NCI-H2081 (cell line): ENCODE measurements around the gene DNASE1L3.
"Not testable (repeated sequence)": the region's sequence is repeated elsewhere in the genome, so short reads cannot be mapped to it uniquely, and the experiment has no call there.

Source experiments
- DNase-seq, 2 experiments: peaks; one replicate each; lab custom pipeline; 2025; lab: John Stamatoyannopoulos, UW

The DNASE1L3 gene, protein sequence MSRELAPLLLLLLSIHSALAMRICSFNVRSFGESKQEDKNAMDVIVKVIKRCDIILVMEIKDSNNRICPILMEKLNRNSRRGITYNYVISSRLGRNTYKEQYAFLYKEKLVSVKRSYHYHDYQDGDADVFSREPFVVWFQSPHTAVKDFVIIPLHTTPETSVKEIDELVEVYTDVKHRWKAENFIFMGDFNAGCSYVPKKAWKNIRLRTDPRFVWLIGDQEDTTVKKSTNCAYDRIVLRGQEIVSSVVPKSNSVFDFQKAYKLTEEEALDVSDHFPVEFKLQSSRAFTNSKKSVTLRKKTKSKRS

DNA sequence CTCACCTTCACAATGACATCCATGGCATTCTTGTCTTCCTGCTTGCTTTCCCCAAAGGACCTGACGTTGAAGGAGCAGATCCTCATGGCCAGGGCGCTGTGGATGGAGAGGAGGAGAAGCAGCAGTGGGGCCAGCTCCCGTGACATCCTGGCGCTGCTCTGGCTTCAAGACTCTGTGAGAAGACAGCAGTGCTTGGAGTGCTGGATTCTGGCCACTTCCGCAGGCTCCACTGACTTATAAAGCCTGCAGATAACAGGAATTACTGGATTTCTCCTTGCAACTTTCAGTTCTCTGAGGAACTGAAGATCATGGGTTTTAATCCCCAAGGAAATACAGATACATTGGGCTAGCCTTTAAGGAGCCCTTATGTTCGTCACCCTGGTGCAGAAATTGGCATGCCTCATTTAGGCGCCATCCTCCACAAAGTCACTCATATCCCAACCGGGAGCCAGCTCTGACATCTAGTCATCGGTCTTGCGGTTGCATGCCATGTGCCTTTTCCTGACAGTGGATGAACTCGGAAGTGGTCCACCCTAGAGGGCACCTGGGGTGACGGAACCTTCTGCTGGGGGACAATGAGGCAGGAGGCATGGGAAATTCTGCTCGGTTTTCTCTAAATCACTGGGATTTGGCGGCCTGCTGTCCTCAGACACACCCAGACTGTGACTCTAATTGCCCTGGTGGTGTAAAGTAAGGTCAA, at the start of gene DNASE1L3:
TSS of gene DNASE1L3 (minus strand) at position 212 of the 700 bp plus-strand sequence. CDS start at position 146, 66 bp downstream.
- no peak for DNase-seq

DNA sequence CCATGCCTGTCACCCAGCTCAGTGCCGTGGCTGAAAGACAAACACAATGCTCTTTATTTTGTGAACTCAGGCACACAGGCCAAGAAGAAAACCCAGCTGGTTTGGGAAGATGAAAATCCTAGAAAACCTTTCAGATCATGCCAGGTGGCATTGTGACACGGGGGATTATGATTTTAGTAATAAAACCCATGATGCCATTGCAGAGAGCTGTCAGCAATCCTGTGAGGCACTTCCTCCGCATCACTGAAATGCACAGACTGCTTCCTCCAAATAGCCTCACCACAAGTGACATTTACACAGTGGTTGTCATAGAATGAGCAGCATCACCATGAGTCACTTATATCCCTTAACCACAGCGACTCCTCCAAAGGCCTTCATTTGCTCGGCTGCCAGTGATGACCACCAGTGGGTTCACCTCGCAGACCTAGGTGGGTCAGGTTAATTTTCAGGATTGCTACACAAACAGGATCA, 49.5 kb upstream of the DNASE1L3 start:
- no peak for DNase-seq

GRCh38 chr3:58258392-58259055, 47.8 kb upstream of the DNASE1L3 start:
- no peak for DNase-seq

DNA sequence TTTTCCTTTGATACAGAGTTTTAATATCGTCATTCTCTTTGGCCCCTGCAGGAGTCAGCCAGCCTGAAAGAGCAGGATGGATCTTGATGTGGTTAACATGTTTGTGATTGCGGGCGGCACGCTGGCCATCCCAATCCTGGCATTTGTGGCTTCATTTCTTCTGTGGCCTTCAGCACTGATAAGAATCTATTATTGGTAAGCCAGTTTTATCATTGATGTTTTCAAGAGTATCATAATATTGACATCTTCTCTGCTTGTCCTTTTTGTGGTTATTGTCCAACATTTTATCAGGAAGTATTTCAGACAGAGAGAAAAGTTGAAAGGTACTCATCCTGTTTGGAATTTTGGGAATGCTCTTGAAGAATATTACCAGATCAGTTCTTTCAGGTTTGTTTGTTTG, 45.7 kb upstream of the DNASE1L3 start:
- DNase-seq, result no peak

- no peak for DNase-seq
These were observed 45.3 kb upstream of the DNASE1L3 start for GRCh38 chr3:58256061-58256460.

- no peak for DNase-seq
These were observed 43.4 kb upstream of the DNASE1L3 start for GRCh38 chr3:58254144-58254543.

- no peak for DNase-seq
These were observed 40.9 kb upstream of the DNASE1L3 start for GRCh38 chr3:58251631-58252035.

DNA sequence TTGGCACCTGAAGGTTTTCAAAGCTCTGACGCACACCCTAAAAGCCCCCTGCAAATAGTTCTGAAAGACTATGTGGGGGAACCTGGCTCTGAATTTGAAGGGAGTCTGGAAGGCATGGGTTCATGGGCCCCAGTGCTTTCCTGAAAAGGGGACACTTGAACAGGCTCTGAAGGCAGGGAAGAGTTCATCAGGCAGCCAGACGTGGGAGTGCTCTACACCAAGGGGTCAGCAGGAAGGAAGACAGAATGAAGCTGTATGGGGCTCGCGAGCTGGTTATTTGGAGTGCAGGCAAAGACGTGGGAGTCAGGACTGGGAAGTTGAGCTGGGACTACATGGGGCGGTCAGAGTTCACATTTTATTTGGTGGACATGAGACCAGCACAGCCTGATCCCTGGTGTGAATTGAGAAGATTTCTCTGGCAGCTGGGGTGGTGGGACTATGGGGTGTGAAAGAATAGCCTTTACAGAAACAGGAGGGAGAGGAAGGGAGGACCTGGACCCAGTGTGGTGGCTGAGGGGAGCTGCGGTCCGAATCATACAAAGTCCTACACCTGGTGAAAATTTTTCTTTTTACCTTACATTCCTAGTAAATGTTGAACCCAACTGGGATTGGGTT, 39.4 kb upstream of the DNASE1L3 start:
- no peak for DNase-seq

- no peak for DNase-seq
These were observed 38.8 kb upstream of the DNASE1L3 start for GRCh38 chr3:58249358-58250092.

DNA sequence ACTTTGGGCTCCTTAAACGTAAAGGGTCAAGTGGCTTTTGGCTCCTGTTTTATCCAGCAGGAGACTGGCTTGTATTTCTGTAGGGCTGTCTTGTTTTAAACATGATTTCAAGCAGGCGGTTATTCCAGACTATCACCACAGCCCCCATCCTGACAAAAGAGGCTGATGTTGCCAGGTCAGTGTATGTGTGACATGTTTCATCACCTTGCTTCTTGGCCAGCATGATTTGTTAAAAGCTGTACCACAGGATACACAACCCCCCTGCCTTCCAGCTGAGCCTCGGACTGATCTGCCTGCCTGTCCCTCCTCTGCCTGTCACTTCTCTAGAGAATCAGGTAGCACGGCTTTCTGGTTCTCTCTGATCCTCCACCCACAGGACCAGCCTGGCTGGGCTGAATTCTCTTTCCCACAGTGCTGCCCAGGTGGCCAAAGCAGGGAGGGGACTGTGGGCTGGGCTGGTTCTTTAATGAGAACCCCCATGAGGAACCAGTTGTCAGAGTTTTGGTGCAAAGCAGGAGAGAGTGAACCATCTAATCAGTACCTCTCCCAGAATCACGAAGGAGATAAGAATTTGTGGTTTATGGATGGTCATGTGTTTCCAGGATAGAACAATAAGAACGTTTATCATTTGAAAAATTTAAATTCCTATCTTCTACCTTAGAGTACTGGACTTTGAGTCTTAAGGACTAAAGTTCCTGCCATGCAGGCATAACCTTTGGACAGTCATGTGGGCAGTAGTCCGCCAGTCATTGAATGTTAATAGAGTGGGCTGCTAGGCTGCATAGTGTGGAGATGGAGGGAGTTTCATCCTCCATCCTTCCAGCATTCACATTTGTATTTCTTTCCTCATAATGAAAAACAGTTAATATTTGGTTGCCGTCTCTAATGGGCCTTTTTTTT, 35.6 kb upstream of the DNASE1L3 start:
- no peak for DNase-seq

DNA sequence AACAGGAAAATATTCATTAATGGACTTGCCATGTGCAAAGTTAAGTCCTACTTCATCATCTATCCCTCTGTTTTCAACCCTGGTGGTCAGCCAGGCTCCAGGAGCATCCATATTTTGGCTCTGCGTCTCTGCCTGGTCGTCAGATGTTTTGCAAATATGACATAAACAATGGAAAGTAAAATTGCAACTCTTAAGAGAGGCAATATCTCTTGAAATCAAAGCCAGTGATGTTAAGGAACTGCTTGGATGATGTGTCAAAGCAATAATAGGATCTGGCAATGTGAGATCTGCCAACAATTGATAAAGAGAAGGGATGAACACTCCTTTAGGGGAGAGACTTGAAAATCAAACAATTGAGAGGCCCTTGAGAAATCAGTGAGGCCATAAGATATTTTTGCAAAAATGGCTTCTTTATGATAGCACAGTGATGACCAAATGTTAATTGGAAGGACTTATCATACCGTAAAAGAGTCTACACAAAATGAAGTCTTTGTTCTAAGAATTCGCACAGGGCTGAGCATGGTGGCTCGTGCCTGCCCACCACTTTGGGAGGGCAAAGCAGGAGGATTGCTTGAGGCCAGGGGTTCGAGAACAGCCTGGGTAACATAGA, 33.3 kb upstream of the DNASE1L3 start:
- no peak for DNase-seq

DNA sequence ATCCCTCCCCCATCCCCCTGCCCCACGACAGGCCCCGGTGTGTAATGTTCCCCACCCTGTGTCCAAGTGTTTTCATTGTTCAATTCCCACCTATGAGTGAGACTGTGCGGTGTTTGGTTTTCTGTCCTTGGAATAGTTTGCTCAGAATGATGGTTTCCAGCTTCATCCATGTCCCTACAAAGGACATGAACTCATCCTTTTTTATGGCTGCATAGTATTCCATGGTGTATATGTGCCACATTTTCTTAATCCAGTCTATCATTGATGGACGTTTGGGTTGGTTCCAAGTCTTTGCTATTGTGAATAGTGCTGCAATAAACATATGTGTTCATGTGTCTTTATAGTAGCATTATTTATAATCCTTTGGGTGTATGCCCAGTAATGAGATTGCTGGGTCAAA, 32.1 kb upstream of the DNASE1L3 start:
- DNase-seq, result not testable (repeated sequence)

GRCh38 chr3:58242340-58242739, 31.6 kb upstream of the DNASE1L3 start:
- DNase-seq, result no peak

GRCh38 chr3:58241306-58242044, 30.7 kb upstream of the DNASE1L3 start:
- no peak for DNase-seq

- no peak for DNase-seq
These were observed 28.1 kb upstream of the DNASE1L3 start for GRCh38 chr3:58238830-58239229.

DNA sequence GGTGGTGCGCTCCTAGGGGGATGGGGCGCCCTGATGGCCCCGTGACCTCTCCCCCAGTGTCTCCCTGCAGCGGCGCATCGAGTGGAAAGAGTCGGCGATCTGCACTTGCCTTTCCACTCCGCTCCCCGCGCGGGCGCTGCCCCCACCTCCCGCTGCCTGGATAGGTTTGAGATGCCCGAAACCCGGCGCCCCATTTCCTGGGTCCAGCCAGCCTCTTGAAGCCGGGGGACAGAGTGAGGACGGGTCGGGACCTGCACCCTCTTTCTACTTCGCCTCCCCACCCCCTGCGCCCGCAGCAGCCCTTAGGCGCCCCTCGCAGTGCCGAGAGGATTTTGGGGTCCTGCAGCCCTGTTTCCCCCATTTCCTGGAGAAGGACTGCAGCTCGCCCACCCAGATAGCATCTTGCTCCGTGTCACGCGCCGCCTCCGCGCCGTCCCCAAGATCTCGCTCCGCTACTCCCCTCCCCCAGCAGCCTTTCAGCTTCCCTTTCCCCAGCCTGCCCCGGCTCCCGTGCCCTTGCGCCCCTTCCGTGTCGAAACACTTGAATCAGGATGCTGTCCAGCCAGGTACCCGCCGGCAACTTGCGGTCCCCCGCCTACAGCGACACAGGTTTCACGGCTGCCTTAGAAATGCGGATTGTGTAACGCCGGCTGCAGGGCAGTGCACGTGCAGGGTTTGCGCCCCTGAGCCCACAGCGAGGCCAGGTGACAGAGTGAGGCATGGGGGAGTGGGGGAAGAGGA, 27.3 kb upstream of the DNASE1L3 start:
- no peak for DNase-seq

- peak; percentile 55 to 68 for DNase-seq
These were observed 26.6 kb upstream of the DNASE1L3 start, which contains the start of gene ABHD6 for GRCh38 chr3:58237238-58237940. TSS of gene ABHD6 (plus strand) at chr3:58237792. CDS start at chr3:58256587, 18,795 bp downstream.
